Measurements from ENCODE around the gene PSMA7. TPM values are rescaled to one million over a fixed set of nuclear protein-coding genes. Genes with fewer than 3 reads are reported as not detected.

Gene PSMA7
- 100 to 1,000 TPM; 213 to 288 (median 261) TPM for total RNA-seq

GRCh38 chr20:62143081-62143956 lies at the start of gene PSMA7, which contains the start of gene SS18L1:
PSMA7 (minus strand) TSS chr20:62143394; CDS start chr20:62143303, 91 bp downstream.
SS18L1 (plus strand) TSS chr20:62143769; CDS start chr20:62143821, 52 bp downstream.
- Histone ChIP-seq H3K4me1 (peaks cover 21 to 33% of the 10 kb centered on the region in 2 donors), H3K27me3 (no peaks in the 10 kb centered on the region), H3K36me3 (peaks cover 18 to 25% of the 10 kb centered on the region in 2 donors), H3K9me3 (no peaks in the 10 kb centered on the region), H3K27ac (peak within 1 kb of the TSS; percentile 70 to 93 (median 76)), H3K4me3 (replicated peaks in 1 of 3) (peak within 1 kb of the TSS; percentile 57 to 76 (median 67))
- intact Hi-C loops (cut with DNase I): loop anchor here (5.0 to 10.0 kb wide), 2 partner anchors 76 to 251 kb away; partner anchors contain the start of gene TAF4
- no CpG with 5 or more reads among the region's 148 CpGs for WGBS, 2 donors
- TF ChIP-seq POLR2A (IDR thresholded peaks at IDR 0.05) (peak; percentile 54 to 92), CTCF (IDR thresholded peaks at IDR 0.05) (no peak)
- DNase-seq: peak; percentile 86 to 87

- peaks cover under 1 to 6% of the 10 kb centered on the region in 2 donors for H3K36me3 ChIP-seq
- no peak overlapping the region for H3K4me3 ChIP-seq (replicated peaks in 1 of 3)
- H3K27me3 ChIP-seq: no peaks in the 10 kb centered on the region
- 90% methylated on average over 4 to 7 of the region's 10 CpGs for WGBS, 2 donors
- DNase-seq: no peak
- intact Hi-C loops (cut with DNase I): no loop called here
- no peaks in the 10 kb centered on the region for H3K9me3 ChIP-seq
- no peaks in the 10 kb centered on the region for H3K4me1 ChIP-seq
- TF ChIP-seq CTCF (IDR thresholded peaks at IDR 0.05) (no peak), POLR2A (IDR thresholded peaks at IDR 0.05) (no peak)
- no peak overlapping the region for H3K27ac ChIP-seq
These were observed 49.4 kb upstream of the PSMA7 start for GRCh38 chr20:62192635-62193034.

- no peak for TF ChIP-seq CTCF (IDR thresholded peaks at IDR 0.05)
- Histone ChIP-seq H3K36me3 (peaks cover 0 to 4% of the 10 kb centered on the region in 2 donors), H3K27me3 (no peaks in the 10 kb centered on the region), H3K9me3 (no peaks in the 10 kb centered on the region), H3K27ac (no peak overlapping the region), H3K4me1 (peaks cover 0 to 2% of the 10 kb centered on the region in 2 donors), H3K4me3 (replicated peaks in 1 of 3) (no peak overlapping the region)
- intact Hi-C loops (cut with DNase I): no loop called here
- WGBS, 2 donors: 87 to 95% methylated on average over 13 to 14 of the region's 14 CpGs
- DNase-seq: no peak
These were observed 48.8 kb upstream of the PSMA7 start for GRCh38 chr20:62191781-62192559.

GRCh38 chr20:62190639-62191411 lies 47.6 kb upstream of the PSMA7 start:
- no peak for DNase-seq
- H3K4me3 ChIP-seq (replicated peaks in 1 of 3): no peak overlapping the region
- 88 to 89% methylated on average over 22 to 25 of the region's 25 CpGs for WGBS, 2 donors
- no peak for TF ChIP-seq POLR2A (IDR thresholded peaks at IDR 0.05)
- TF ChIP-seq CTCF (IDR thresholded peaks at IDR 0.05): no peak
- H3K9me3 ChIP-seq: no peaks in the 10 kb centered on the region
- H3K27ac ChIP-seq: no peak overlapping the region
- no peaks in the 10 kb centered on the region for H3K27me3 ChIP-seq
- peaks cover 0 to 3% of the 10 kb centered on the region in 2 donors for H3K4me1 ChIP-seq
- intact Hi-C loops (cut with DNase I): no loop called here
- H3K36me3 ChIP-seq: peaks cover 0 to 2% of the 10 kb centered on the region in 2 donors

Data from thyroid gland (tissue), 4 donors.